ENCODE data around the gene SLC13A2.
"Not testable (repeated sequence)": the region's sequence is repeated elsewhere in the genome, so short reads cannot be mapped to it uniquely, and the experiment has no call there.

SLC13A2 gene

GRCh38 chr17:28473542-28473941 lies at the start of gene SLC13A2:
Gene SLC13A2 (plus strand): TSS chr17:28473644. CDS start chr17:28473713, 69 bp downstream.
- no peak for DNase-seq

- no peak for DNase-seq
These were observed 48.2 kb upstream of the SLC13A2 start for GRCh38 chr17:28425206-28425605.

GRCh38 chr17:28426081-28426519 lies 47.3 kb upstream of the SLC13A2 start:
- no peak for DNase-seq

- no peak for DNase-seq
These were observed 46.1 kb upstream of the SLC13A2 start for GRCh38 chr17:28427371-28427770.

GRCh38 chr17:28427982-28428381 lies 45.5 kb upstream of the SLC13A2 start:
- not testable (repeated sequence) for DNase-seq

GRCh38 chr17:28433721-28434120 lies 39.7 kb upstream of the SLC13A2 start:
- no peak for DNase-seq

GRCh38 chr17:28434326-28434725 lies 39.1 kb upstream of the SLC13A2 start:
- DNase-seq: not testable (repeated sequence)

- DNase-seq: no peak
These were observed 29.4 kb upstream of the SLC13A2 start for GRCh38 chr17:28443901-28444638.

GRCh38 chr17:28446716-28447395 lies 26.6 kb upstream of the SLC13A2 start:
- DNase-seq: no peak

- no peak for DNase-seq
These were observed 26.1 kb upstream of the SLC13A2 start for GRCh38 chr17:28447396-28447760.

GRCh38 chr17:28449859-28450258 lies 23.6 kb upstream of the SLC13A2 start:
- no peak for DNase-seq

- DNase-seq: no peak
These were observed 15.6 kb upstream of the SLC13A2 start for GRCh38 chr17:28457890-28458289.

- not testable (repeated sequence) for DNase-seq
These were observed 14.6 kb upstream of the SLC13A2 start for GRCh38 chr17:28458881-28459280.

- no peak for DNase-seq
These were observed 12.5 kb upstream of the SLC13A2 start for GRCh38 chr17:28460901-28461300.

GRCh38 chr17:28466001-28466400 lies 7.4 kb upstream of the SLC13A2 start:
- no peak for DNase-seq

- no peak for DNase-seq
These were observed 6.9 kb upstream of the SLC13A2 start for GRCh38 chr17:28466521-28467048.

- no peak for DNase-seq
These were observed 5.9 kb upstream of the SLC13A2 start for GRCh38 chr17:28467456-28468025.

GRCh38 chr17:28468033-28468735 lies 5.3 kb upstream of the SLC13A2 start:
- not testable (repeated sequence) for DNase-seq

GRCh38 chr17:28468781-28469180 lies 4.7 kb upstream of the SLC13A2 start:
- no peak for DNase-seq

GRCh38 chr17:28469376-28469775 lies 4.1 kb upstream of the SLC13A2 start:
- DNase-seq: no peak

GRCh38 chr17:28470266-28470913 lies 3.1 kb upstream of the SLC13A2 start:
- DNase-seq: no peak

- no peak for DNase-seq
These were observed 2.5 kb upstream of the SLC13A2 start for GRCh38 chr17:28470914-28471366.

Data from NCI-H1105 treated with DMSO at 0.1 percent for 48 hours (cell line).